ENCODE measurements around the gene MAB21L4.

Gene MAB21L4

DNA sequence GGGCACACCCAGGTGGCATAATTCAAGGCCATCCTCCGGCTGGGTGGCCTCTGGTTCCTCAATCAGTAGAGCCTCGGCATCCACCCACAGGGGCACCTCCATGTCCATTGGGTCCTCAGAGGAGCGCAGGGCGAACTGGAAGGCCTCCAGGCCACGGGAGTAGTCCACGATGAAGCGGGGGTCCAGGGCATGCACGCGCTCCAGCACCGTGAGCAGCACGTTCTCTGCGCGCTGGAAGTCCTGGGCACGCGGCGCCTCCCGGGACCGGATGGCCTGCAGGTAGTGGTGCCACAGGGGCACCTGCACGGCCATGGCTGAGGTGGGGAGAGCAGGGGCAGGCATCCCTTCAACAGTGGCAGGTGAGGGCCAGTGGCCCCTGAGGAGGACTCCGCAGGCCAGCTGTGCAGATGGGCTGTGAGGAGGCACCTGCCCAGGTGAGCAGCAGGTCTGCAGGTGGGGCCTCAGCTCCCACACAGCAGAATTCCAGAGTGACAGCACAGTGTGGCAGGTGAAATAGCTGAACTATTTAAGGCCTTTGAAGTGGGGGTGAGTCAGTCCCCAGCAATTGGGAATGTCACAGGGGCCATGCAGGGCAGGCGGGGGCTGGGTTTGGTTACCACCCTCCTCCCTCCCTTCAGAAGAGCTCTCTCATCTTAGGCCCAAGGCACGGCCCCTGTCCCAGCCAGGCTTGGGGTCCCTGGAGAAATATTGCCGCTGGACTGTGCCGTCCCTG lies at the start of gene MAB21L4:
TSS of gene MAB21L4 (minus strand) at position 501 of the 733 bp plus-strand sequence. CDS start at position 342, 159 bp downstream.
- DNase-seq = no peak

DNA sequence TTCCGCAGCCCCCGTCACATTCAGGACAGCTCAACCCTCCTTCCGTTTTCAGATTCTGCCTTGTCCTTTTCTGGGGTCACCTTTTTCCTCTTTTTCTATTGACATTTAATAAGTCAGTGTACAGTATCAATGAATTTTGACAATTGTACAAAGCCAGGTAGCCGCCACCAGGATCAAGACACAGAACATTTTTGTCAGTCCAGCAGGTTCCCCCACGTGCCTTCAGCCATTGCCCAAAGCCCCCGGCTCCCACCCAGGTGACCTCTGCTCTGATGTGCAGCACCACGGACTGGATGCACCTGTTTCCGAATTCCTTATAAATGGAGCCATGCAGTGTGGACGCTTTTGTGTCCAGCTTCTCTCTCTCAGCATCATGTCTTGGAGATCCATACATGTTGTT lies 40.1 kb upstream of the MAB21L4 start:
- no peak for DNase-seq

DNA sequence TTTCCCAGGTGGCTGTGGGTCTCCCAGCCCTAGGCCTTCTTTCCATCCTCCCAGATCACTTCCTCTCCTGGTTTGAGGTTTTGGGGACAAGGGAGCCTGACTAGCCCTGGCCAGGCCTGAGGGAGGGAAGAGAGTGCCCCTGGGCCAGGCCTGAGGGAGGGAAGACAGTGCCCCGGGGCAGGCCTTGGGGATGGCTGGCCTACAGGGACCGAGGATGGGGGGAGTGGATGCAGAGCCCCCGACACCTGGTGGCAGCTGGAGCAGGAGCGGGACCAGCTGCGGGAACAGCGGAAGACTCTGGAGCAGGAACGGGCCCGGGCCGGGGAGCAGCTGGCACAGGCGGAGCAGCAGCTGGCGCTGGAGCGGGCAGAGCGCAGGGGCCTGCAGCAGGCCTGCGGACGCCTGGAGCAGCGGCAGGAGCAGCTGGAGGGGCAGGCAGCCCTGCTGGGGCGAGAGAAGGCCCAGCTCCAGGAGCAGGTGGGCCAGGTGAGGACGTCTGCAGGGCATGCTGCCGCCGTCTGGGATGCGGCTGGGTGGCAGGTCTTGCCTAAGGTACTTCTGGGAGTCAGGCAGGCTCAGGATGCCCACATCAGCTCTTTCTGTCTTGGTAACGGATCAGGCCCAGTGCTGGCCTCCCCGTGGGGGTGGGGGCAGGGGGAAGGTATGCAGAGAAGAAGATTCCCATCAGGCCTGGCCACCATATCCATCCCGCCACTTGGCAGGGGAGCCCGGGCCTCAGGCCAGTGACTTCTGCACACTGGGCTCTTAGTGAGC lies 39.3 kb upstream of the MAB21L4 start:
- no peak for DNase-seq

DNA sequence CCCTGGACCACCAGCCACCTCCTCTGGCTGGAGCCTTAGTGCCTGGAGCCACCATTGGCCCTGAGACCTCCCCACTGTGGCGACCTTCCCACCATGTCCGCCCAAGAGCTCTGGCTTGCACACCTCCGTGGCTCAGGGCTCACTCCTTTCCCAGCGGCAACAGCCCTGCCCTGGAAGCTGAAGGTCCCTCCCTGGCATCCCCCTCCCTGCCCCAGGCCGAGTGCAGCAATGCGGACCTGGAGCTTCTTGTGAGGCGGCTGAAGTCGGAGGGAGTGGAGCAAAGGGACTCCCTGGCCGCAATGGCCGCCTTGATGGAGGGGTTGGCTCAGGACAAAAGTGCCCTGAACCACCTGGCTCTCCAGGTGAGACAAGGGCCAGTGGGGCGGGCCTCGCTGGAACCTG lies 38.7 kb upstream of the MAB21L4 start:
- no peak for DNase-seq

DNA sequence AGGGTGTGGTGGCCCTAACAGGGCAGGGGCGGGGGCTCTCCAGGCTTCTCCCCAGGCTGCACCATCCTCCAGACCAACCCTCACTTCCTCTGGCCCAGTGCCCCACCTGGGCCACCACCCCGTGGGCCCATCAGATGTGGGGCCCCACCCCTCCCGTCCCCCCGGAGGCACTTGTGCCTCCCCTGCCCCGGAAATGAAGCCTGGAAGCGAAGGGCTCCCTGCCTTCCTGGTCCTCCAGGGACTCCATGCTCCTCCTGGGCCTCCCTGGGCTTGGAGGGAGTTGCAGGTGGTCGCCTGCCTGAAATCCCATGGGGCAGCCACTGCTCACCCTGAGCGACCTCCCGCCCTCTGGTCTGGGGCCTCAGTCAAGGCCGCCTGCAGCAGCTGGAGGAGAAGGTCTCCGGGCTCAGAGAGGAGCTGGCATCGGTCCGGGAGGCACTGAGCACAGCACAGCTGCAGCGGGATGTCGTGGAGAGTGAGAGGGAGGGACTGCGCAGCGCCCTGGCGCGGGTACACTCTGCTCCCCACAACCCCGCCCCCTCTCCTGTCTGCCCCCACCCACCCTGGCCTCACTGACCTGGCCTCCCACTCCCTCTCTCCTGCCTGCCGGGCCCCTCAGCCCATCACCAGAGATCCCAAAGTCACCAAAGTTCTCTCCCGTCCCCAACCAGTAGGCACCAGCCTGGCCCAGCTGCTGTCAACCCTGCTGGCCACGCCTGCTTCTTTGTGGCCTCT lies 38.2 kb upstream of the MAB21L4 start:
- DNase-seq = no peak

DNA sequence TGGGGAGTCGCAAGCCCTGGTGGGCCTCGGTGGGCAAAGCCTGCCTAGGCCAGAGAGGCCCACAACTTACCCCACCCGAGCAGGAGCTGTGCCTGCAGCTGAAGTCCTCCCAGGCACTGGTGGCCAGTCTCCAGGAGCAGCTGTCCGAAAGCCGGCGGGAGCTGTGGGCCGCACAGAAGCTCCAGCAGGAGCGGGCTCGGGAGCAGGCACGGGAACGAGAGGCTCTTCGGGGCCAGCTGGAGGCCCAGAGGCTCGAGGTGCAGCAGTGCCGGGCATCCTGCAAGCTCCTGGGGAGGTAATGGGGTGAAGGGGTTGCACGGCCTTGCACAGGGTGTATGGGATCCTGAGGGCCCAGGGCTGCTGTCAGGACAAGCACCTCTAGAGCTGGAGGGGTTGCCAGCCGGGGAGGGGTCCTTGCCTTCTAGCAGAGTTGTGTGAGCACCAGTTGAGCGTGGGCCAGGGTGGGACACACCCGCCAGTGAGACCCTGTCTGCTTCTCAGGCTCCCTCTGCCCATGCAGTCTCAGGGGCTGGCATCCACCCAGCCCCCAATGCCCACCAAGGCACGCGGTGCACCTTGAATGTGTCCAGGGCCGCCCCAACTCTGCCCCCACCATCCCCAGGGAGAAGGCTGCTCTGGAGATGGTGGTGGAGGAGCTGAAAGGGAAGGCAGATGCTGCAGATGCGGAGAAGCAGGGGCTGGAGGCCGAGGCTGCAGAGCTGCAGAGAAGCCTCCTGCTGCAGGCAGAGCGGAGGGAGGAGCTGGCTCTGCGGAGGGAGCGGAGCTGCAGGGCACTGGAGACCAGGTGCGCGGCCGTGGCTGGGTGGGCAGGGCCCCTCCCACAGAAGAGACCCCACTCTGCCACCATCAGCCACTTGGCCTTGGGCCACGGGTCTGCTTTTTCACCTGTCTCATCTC lies 37.4 kb upstream of the MAB21L4 start:
- DNase-seq = no peak

DNA sequence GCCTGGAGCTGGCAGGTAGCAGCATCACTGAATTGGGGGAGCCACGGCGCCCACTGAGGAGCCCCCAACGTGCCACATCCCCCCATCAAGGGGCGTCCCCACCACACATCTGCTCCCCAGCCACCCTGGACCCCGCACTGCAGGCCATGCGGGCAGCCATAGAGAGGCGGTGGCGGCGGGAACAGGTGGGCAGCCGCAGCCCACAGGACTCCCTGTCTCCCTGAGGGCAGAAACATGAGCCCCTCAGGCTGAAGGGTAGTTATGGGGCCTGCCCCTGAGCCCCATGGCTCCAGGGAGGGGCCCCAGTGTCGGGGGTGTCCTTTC lies 36.7 kb upstream of the MAB21L4 start:
- DNase-seq = no peak

DNA sequence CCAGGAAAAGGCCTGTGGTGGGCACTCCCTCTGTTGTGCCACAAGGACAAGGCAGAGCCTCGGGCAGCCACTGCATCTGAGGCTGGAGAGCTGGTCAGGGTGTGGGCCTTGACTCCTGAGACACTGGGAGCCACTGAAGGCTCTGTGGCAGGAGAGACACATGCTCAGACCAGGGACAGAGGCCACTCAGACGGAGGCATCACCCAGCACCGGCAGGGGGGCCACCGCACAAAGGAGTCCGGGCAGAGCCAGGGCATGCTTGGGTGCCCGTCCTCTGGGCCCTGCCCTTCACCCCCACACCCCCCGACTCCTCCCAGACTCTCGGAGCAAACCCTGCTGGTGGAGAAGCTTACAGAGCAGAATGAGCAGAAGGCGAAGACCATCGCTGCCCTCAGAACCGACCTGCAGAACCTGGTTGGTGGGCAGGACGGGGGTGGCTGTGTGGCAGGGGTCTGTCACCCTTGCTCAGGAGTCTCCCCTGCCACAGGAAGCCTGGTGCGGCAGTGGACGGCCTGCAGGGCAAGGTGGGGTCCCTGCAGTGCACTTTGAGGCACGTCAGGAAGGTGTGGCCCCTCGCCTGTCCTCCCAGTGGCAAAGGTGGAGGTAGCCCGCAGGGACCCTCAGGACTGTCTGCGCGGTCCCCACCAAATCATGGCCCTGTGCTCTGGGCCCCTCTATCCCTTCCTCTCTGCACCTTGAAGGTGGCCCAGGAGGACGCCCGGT lies 36.2 kb upstream of the MAB21L4 start:
- DNase-seq = no peak

DNA sequence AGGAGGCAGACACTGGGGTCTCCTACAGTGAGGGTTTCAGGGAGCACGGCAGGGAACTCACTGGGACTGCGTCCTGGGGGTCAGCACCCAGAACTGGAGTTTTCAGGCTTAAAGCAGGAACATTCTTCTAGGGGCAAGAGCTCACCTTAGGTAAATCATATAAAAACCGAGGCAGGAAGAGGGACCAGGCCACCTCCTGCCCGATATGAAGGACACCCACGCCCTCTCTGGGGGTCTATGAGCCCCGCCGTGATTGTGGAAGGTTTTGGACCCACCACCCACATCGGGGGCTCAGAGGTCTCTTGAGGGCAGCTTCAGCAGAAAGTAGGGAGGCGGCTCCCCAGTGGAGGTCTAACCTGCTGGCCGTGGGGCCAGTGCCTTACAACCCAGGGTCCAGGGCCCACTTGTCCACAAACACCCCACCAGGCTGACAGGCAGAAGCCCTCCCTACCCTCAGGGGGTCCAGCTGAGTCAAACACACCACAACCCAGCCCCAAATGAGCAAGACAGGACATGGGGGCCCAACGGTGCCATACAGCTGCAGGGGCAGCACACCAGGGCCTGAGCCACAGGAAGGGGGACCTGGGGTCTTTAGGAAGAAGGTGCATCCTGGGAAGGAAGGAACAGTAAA lies 35.5 kb upstream of the MAB21L4 start:
- no peak for DNase-seq

DNA sequence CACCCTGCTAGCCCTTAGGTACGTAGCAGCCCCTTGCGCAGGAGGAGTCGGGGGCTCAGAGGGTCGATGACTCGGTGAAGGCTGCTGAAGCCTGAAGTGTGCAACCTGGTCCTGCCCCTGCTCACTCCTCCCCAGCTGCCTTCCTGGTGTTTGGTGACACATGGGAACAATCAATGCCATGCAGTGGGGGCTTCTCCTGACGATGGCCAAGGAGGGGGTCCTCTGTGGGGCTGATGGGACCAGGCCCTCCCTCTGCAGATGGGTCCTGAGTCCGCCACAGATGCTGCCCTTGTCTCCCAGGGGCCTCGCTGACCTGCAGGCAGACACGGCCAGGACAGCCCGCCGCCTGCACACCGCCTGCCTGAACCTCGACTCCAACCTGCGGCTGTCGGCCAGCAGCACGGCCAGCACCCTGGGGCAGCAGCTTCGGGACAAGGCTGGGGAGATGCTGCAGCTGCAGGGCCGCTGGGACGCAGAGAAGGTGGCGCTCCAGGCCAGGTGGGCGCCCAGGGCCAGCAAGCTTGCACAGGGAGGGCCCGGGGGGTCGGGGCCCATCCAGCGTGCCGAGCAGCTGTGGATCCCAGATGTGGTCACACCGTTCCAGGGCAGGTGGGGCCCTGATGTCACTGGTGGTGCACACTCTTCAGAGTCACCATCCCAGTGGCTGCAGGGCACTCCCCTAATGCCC lies 34.8 kb upstream of the MAB21L4 start:
- no peak for DNase-seq

DNA sequence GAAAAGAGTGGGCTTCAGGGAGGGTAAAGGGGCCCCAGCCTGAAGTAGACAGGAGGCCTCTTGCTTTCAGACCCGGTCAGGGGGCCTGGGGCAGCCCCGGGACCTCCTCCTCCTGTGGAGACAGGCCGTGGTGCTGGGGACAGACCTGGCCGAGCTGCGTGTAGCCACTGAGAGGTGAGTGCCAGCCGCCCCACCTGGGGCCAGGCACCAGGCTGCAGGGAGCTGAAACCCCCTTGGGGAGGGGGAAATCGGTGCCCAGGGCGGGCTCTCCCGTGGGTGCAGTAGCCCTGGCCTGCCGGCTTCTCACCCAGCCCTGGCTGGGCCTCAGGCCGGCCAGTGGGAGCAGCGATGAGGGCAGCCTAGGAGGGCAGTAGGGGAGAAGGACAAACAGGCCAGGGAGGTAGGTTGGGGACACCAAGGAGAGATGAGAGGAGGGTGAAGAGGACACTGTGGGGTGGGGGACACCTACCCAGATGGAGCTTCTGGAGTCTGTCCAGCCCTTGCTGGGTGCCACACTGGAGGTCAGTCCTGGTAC lies 34.2 kb upstream of the MAB21L4 start:
- DNase-seq = no peak

DNA sequence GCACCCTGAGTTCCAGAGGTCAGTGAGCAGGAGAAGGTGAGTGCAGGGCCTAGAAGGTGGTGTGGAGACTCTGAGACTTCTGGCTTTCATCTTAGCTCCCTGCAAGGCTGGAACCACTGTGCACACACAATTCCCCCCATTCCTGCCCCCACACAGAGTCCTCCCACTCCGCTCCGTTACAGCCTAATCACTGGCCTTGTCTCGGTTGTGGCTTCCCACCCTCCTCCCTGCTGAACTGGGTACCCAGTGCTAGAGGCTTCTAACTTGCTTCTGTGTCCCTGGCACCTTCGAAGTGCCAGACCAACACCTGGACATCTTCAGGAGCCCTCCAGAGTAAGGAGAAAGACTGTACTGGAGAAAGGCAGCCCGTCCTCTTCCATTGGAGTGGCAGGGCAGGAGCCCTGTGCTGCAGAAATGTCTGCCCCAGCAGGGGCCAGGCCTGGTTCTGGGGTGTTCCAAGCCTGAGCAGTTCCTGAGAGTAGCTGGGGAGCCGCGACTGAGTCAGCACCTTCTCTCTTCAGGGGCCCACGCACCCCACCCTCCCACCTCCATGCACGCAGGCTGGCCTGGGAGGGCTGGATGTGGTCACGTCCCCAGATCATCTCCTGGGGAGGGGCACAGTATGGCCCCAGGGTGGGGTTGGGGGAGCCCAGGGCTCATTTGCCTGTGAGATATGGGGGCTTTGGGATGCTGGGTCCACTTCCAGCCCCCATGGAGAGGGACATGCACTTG lies 33.6 kb upstream of the MAB21L4 start:
- no peak for DNase-seq

DNA sequence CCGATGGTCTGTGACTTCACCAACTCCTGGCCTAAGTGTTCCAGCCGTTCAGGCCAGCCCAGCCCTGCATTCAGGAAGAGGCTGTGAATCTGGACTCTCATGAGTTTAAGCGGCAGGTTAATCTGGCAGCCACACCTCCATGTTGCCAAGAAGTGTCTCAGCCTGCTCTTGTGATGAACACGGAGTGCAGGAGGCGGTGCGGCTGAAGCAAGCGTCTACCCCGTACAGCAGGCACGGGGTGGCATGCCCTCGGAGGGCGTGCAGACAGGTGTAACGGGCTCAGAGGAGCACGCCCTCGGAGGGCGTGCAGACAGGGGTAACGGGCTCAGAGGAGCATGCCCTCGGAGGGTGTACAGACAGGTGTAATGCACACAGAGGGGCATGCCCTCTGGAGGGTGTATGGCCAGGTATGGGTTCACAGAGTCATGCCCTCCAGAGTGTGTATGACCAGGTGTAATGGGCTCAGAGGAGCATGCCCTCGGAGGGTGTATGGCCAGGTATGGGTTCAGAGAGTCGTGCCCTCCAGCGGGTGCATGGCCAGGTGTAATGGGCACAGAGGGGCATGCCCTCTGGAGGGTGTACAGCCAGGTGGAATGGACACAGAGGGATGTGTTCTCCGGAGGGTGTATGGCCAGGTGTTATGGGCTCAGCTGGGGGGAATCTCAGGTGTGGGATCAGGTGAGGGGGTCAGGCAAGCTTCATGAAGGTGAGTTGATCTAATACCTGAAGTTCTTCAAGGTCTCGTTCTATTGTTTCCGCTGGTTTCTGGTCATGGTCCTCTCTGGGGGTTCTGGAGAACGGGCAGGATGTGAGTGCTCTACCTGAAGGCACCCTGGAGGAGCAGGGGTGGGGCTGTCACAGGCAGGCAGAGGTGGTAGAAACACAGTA lies 32.8 kb upstream of the MAB21L4 start:
- DNase-seq = no peak

DNA sequence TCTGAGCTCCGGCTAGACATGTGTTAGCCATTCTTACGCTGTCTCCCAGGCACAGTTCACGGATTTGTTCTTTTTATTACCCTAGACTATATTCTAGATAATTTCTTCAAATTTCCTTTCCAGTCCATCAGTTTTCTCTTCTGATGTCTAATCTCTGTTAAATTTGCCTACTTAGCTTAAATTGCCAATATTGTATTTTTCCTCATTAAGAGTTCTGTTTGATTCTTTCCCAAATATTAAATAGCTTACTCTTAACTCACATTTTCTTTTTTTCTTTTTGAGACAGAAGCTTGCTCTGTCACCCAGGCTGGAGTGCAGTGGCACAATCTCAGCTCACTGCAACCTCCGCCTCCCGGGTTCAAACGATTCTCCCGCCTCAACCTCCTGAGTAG lies 31.4 kb upstream of the MAB21L4 start:
- DNase-seq = no peak

DNA sequence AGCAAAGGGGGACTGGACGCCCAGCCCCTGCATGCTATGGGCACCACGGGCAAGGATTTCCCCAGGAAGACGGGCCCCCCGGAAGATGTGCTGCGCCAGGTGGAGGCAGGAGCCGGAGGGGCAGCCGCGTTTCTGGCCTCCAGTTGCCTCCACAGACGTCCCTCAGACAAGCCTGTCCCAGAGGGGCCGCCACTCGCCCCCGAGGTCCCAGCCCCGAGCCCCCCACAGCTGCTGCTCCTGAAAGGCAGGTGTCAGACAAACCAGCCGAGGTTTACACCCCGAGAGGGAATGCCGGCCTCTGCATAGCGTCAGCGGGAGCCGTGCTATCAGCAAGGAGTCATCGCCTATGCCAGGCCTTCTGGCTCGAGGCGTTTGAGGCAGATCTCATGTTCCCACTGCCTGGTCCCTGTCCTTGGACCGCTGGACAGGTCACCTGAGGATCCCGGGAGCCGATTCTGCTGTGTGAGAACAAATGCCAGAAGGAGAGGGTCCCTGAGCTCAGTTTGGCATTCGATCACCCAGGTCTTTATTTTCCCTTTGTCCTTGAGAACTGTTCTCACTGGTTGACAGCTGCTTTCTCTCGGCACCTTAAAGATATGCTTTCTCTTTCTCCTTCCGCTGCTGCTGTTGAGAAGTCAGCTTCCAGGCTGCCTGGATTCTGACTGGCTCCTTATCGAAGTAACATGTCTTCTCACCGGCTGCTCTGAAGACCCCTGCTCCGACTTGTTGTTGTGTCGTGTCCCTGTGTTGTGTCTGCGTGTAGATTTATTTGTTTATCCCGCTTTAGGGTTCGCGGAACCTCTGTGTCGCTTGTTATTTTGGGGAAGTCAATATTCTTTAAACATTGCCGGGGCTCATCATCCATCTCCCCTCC lies 30.8 kb upstream of the MAB21L4 start:
- DNase-seq = no peak

DNA sequence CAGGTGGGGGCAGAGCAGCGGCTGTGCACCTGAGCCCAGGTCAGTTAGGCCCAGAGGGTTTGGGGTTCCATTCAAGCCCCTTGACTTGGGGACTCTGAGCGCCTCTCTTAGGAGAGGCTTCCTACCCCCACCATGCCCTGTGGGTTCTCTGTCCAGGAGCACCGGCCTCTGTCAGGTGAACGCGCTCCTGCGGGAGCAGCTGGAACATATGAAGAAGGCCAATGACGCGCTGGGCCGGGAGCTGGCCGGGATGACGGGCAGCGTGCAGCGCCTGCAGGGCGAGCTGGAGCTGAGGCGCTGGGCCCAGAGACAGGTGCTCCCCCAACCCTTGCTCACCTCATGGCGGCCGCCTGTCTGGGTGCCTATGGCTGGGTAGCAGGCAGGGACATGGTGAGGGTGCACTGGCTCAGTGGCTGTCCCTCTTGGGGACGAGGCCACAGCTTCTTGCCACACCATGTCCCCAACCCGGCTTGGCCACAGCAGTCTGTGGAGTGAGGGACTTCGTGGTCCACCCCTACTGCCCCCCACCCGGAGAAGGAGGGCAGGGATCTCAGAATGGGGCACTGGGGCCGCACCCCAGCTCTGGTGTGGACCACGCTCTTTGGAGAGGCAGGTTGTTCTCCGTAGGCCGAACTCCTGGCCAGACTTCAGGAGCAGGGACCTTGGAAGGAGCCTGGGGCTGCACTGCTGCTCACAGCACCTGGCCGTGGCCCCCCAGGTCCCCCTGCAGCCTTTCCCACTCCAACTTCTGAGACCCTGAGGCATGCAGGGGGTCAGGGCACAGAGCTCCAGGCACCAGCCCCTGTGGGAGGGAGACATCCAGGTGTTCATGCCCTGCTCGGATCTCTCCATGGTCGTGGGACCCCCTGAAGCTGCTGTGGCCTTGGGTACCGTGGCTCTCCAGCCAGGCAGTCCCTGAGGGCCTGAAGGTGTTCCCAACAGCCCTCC lies 29.9 kb upstream of the MAB21L4 start:
- DNase-seq = no peak

DNA sequence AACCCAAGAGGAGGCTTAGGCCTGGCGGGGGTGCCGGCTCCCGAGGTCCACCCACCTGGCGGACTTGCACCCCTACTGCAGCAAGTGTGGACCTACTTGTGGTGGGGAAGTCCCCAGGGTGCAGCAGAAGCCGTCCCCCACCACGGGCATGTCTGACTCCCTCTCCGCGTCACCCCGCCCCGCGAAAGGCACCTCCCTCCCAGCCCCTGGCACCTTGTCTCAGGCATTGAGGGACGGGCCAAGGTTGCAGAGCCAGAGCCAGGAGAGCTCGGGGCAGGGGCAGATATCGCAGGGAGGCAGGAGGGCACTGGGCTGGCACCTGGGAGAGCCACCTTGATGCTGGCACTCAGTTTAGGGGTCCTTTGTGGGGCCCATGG lies 29.2 kb upstream of the MAB21L4 start:
- DNase-seq = no peak
